Measurements from ENCODE around the gene TBX4.

Gene TBX4

DNA sequence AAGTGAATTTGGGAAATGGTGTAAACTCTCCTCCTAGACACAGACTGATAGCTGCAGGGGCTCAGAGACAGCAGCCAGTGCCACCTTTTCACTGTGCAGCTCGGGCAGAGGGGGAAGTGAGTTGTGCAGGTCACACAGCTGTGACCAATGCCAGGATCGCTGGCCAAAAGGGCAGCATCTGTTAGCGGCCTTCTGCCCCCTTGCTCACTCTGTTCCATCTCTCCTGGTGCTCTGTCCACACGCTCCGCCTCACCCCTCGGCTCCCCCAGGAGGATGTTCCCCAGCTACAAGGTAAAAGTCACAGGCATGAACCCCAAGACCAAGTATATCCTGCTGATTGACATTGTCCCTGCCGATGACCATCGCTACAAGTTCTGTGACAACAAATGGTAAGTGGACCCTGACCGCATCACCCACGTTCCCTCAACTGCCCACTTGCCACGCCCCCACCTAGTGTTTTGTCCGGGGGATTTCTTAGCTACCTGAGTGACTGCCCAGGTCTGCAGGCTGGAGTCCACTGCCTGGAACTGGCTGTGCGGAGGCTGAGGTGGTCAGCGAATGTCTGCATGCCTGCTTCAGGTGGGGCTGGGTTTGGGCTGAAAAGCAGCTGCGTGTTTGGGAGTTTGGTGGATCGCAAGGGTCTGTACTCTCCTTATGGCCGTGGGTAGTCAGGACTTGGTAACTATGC is 13.5 kb downstream of the TBX4 start:
- DNase-seq (ENCODE audit: low read depth): no peak

DNA sequence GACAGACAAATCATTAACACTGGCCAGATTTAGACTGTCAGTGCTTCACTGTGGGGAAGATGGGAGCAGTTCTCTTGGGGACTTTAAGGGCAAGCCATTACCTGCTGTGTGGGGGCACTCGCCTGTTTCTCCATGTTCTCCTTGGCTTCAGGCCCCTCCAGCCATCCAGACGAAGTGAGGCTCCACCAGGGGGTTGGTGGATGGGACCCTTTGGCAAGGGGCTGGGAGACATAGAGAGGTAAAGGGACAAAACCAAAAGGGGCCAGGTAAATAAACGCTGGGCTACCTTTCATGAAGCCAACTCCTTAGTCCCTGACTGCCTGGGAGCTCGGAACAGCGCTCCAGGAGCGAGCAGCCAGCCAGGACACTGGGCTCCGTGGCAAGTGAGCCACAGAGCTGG is 14.0 kb downstream of the TBX4 start:
- DNase-seq (ENCODE audit: low read depth): no peak

DNA sequence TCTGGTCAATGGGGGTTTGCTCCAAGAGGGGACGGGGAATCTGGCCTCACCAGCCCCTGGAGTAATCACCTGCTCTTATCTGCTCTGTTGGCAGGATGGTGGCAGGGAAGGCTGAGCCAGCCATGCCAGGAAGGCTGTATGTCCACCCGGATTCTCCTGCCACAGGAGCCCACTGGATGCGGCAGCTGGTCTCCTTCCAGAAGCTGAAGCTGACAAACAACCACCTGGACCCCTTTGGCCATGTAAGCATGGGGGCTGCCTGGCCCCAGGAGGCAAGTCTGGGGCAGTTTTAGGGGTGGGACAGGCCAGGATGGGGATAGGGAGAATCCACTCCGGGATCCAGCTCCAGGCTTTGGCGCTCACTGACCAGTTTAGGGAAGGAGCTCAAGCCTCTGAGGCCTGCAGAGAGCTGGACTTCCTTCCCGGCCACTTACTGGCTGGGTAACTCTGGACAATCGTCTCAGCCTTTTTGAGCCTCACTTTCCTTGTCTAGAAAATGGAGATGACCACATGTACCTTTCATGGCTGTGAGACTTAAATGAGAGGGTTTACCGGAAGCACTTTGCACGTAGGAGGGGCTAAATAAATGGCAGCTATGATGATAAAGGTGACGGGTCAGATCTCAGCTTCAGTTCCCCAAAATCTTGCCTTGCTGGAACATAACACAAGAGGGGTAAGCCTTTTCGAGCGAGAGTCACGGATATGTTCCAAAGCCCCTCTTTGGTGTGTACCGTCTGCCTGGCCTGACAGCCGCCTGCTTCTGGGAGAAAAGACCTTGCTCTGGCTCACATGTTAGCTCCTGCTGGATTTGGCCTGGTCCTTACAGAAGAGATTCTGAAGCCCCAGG is 15.4 kb downstream of the TBX4 start:
- DNase-seq (ENCODE audit: low read depth): no peak

DNA sequence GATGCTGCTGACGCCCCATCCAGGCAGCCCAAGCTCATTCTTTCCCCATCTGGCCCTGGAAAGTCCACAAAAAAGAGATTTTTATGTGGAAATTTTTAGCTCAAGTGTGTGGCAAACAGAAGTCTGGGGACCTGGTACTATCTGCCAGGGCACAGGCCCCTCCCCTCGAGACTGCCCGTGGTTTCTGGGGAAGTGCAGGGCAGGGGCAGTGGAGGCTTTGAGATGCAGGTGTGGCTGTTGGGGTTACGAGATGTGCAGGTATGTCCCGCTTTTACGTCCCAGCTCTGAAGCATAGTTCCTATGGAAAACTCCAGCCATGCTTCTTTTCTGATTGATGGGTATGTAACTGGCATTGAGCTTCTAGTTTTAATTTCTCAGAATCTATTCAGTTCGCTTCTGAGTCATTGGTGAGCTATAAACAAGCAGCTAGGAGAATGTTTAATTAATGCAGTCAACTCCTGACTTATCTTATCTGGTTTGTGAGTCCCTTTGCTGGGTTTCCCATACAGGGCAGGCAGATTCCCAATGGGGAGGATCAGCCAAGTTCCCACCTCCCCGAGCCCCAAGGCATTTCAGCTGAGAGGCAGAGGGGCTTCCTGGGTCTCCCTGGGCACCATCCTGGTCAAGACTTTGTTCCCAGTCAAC is 16.2 kb downstream of the TBX4 start:
- no peak for DNase-seq (ENCODE audit: low read depth)

DNA sequence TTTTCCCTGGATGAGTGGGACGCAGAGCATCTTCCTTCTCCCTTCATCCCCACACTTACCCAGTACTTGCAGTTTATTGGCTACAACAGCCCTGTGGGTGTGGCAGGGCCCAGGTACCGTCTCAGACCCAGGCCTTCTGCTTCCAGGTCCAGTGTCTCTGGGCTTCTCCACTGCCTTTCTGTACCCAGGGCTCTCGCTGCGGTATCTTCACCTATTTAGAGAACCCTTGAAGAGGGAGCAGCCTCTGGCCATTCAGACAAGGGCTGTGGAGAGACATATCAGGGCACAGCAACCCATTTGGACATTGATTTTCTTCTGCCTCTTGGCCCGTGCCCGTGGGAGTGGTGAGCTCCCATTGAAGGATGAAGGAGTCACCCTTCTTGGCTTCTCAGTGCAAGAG is 17.3 kb downstream of the TBX4 start:
- DNase-seq (ENCODE audit: low read depth): no peak

DNA sequence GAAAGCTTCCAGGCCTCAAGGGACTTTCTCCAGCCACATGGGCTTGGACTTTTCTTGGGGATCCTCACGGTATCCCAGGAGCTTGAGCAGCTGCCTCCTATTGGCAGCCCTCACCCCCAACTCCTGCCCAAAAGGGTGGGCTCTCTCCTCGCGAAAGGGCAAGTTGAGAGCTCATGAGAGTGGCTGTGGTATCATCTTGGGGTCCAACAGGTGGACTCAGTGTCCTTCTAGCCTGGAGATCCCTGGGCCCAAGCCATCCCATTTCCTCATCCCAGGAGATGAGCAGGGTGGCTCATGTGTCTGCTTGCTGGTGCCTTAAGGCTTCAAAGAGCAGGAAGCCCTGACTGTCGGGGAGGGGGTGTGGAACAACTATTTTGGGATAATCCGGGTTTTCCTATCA is 17.7 kb downstream of the TBX4 start:
- DNase-seq (ENCODE audit: low read depth): no peak

DNA sequence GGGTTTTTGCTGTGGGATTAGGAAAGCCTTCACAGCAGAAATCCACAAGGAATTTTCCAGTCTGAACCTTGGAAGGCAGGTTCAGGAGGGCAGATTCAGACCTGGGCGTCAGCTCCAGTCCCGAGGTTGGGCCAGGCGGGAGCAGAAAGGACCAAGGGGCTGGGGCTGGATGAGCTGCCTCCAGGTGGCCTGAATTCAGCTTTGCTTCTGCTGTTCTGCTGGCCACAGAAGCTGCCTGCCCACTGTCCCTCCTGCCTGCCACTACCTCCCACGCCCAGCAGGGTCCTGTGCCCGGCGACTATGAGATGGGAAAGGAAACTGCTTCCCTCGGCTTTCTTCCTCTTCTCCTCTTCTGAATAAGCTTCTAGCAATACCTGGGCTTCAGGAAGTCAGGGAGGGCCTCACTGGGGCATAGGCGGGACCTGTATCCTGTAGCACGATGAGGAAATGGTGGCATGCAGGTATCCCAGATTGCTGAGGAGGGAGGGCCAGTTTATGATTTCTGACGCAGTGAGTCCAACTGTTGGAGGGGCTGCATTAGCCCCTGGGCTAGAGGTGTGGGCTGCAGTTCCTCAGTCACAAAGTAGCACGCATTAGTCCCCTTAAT is 18.4 kb downstream of the TBX4 start:
- no peak for DNase-seq (ENCODE audit: low read depth)

DNA sequence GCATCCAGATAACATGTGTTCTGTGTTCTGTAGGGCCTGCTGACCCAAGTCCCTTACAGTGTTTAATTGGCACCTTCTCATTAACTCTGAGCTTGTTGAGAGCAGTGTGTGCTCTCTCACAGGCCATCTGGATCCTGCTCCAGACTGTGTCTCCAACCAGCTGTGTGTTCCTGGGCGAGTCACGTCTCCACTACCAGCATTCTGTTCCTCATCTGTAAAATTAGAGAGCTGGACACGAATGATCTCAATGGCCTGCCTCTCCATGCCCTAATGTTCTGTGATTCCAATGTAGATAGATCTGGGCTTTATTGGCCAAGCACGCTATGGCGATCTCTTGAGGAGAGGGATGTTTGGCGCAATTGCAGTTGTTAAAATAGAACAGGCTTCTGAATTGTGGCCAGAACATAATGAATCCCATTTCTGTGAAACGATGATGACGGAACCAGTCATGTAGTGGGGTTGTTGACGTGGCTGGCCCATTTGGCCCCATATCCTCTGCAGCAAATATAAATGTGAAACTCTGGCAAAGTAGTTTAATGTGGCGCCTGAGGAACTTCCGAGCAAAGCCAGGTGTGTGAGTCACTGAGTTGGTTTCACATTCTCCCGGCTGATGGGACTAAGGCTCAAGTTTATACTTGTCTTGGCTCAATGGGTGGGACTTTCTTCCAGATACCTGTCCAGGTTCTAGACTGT is 22.2 kb downstream of the TBX4 start:
- no peak for DNase-seq (ENCODE audit: low read depth)

DNA sequence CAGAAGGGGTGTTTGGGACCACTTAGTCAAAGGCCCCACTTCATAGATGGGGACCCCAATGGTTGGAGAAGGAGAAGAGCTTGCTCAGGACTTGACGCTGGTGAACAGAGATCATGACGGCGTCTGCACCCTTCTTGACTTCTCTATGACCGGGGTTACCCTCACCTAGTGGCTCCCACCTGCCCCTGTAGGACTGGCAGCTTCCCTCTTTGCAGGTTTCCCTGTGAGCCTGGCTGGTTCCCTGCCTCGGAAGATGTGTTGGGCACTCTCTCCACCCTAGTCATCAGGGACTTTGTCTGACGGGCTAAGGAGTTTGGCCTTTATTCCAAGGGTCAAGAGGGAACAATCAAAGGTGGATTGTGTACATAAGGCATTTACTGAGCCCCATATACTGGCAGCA is 22.7 kb downstream of the TBX4 start:
- no peak for DNase-seq (ENCODE audit: low read depth)

DNA sequence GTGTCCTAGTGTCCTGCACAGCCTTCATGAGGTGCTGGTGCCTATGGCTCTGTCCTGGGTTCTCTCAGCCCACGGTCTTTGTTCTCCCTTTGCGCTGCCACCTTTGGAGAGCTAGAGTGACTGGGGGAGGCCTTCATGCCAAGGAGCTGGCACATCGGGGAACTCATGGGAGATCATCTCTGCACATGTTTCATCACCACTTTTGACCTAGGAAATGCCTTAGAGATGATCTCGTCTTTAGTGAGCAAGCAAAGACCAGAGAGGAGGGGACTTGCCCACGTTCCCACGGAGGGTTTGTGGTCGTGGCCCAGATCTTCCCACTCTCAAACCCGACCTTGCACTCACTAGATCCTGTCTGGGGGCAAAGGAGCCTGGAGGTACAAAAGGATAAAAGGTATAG is 23.5 kb downstream of the TBX4 start:
- DNase-seq (ENCODE audit: low read depth): no peak

DNA sequence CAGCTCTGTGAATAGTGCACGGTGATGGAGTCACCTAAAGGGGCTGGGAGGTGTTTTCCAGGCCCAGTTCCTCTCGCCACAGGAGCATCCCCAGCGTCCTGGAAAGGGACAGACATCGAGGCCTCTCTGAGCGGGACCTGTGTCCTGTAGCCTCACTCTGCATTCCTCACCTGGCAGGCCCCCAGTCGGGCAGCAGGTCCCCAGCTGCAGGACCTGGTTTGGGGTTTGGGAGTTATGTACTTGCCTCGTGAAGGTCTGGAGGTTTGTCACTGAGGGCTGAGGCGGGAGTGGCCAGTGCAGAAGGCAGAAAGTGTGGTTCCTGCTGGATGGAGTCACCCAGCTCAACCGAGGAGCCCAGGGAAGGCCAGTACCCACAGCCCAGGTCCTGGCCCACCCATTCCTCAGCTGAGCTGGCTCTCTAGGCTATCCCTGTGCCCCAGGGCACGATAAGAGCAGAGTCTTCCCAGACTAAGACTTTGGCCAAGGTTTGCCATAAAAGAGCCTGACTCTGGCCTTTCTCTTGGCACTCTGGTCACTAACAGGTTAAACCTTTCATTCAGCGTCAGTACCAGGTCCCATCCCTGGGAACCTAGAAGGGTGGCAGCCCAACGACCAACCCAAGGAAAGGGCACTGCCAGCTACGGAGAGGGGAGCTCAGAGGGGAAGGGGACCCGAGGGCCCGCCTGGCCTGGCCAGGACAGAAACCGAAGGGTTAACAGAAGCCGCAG is 24.4 kb downstream of the TBX4 start:
- DNase-seq (ENCODE audit: low read depth): no peak

DNA sequence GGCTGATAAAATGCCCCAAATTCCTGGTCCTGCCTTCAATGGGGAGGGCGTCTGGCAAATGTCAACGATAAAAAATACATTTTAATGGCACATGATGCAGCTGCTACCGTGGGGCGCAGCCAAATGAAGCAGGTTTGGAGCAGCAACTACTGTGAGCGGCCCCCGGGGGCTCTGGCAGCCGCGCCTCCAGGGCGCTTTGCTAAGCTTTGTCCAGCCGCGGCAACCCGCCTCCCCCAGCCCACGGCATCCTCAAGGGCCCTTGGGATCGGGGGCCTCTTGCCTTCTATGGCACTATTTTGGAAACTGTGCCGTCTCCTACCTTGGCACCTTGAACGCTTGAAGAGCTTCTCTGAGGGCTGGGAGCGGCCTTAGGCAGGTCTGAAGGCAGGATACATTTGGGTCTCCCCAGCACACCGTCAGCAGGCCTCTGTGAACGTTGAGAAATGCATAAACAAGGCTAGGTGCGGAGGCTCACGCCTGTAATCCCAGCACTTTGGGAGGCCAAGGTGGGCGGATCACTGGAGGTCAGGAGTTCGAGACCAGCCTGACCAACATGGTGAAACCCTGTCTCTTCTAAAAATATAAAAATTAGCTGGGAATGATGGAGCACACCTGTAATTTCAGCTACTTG is 25.1 kb downstream of the TBX4 start:
- DNase-seq (ENCODE audit: low read depth): no peak

DNA sequence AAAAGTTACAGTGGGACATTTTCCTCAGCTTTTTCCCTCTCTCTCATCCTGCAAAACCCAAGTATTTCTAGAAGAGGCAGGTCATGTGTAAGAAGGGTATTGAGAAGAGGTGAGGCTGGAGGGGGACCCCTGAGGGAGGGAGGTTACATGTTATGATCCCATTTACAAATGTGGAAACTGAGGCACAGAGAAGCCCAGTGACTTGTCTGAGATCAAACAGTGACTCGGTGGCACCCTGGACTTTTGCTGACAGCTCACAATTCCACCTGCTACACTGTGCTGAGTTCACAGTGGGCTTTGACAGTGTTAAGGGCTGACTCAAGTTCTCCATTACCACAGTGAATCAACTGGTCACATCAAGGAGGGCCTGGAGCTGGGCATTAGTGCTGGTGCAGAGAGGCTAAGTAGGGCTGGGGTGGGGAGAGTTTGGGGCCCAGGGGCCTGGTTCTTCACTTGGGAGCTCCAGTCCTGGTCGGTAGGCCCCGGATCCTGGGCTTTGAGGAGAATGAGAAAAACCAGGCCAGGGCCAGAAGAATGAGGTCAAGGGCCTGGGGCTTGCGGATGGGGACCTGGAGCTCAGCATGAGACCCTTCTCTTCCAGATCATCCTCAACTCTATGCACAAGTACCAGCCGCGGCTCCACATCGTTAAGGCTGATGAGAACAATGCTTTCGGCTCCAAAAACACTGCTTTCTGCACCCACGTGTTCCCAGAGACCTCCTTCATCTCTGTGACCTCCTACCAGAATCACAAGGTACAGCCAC is 26.0 kb downstream of the TBX4 start:
- DNase-seq (ENCODE audit: low read depth): no peak

DNA sequence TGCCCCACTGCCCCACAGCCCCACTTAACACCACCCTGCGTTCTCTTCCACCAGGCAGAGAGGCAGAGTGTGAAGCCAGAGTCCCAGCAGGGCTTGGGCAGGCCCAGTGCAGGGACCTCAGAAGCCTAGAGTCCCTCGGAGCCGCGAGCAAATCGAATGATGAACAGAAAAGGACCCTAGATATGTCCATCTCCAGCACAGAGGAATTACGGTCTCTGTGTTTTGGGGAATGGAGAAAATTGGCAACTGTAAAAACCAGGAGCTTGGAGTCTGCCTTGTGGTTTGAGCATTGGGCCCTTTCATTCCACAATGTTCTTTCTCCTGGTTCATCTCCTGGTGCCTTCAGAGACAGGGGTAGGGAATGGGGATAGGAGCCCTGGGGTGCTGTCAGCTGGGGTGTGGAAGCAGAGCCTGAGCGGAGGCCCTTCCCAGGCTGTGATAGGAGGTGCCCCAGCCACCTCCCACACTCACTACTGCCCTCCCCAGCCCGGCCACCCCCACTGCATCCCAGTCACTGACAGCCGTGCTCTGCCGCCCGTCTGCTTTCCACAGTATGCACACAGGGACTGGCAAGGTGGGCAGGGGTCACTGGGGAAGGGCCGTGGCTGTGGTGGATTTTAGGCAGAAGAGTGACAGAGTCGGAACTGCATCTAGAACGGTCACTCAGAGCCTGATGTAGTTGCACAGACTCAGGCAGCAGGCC is 26.7 kb downstream of the TBX4 start:
- no peak for DNase-seq (ENCODE audit: low read depth)

DNA sequence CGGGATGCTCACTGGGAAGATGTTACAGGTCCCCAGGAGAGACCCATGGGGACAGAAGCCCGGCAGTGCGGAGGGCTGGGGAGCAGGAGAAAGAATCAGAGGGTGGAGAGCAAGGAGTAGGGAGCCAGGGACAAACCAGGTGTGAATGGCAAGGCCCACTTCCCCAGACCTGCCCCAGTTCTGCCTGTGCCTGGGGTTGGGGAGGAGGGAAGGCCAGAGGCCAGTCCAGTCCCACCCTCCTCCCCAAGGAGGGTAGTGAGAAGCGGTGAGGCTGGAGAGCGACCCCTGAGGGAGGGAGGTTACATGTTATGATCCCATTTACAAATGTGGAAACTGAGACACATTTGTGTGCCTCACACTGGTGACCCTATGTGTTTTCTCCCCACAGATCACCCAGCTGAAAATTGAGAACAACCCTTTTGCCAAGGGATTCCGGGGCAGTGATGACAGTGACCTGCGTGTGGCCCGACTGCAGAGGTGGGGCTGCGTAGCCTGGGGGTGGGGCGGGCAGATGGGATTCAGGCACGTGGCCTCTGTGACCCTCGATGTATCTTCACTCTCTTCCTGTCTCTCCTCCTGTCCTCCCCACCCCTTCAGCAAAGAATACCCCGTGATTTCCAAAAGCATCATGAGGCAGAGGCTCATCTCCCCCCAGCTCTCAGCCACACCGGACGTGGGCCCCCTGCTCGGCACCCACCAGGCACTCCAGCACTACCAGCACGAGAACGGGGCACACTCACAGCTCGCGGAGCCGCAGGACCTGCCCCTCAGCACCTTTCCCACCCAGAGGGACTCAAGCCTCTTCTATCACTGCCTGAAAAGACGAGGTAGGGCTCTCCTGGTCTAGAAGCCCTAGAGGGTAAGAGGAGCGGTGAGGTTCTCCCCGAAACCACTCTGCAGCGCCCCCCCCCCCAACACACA is 27.5 kb downstream of the TBX4 start:
- DNase-seq (ENCODE audit: low read depth): no peak

DNA sequence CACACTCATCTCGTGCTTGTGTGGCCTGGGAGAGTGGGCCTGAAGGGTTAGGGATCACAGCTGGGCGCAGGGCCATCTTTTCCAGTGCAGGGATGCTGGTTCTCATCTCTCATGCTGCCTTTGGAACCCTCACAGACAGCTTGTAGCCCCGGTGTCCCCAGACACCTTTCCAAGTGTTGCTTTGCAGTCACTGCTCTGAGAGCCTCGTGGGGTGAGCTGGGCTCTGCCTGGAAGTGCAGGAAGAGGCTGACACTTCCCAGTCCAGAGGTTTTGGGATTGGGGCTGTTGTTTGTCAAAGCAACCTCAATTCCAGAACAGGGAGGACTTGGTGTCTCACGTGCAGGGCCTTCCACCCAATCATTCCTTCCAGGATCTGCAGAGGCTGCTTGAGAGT is 28.2 kb downstream of the TBX4 start:
- no peak for DNase-seq (ENCODE audit: low read depth)

DNA sequence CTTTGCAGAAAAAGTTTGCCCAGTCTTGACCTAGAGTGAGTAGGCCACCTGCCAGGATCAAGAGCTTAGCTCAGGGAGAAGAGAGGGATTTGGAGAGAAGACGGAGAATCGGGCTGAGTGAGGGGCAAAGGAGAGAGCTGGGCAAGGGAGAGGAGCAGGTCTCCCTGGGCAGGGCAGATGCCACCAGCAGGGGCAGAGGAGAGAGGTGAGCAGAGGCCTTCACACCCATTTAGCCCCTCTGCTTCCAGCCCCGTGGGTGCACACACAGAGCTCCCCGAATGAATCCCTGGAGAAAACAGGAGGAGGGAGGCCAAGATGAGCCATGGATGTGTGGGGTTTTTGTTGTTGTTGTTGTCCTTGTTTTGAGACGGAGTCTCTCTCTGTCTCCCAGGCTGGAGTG is 29.2 kb downstream of the TBX4 start:
- DNase-seq (ENCODE audit: low read depth): no peak

DNA sequence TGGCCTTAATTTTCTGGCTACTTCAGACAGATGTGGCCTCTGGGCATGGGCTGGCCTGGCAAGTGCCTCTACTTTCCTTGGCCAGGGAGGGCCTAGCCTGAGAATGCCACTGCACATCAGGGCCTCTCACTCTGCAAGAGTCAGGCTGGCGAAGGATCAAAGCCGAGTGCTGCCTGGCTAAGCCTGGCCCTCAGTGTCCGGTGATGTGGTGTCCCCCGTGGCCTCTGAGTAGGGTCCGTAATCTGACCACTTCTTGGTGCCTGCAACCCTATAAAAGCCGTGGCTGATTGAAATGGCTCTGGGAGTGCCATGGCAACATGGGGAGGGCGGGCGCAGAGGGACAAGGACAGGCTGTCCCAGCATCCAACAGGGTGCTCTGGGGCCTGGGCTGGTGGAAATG is 30.2 kb downstream of the TBX4 start:
- DNase-seq (ENCODE audit: low read depth): no peak

DNA sequence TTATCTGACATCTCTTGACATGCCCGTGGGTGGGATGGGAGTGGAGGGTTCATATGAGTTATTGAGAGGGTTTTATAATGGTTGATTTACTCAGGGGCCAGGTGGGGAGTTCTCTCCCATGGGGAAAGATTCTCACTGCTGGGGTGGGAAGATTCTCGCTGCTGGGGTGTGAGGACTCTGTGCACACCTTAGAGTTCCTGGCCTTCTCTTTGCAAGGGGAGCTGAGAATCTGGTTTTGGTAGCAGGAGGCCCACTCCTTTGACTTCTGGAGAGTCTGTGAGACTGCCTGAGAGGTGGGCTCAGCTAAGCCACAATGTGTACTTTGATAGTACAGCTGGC is 31.5 kb downstream of the TBX4 start:
- DNase-seq (ENCODE audit: low read depth): no peak
